ENCODE data around the gene KCNJ9. TPM values are rescaled to one million over a fixed set of nuclear protein-coding genes. Genes with fewer than 3 reads are reported as not detected.

Gene KCNJ9
- polyA plus RNA-seq, 4 donors: 0.04 to 0.19 TPM; not detected in 2

GRCh38 chr1:160139840-160140239 is 58.5 kb downstream of the KCNJ9 start:
- no peaks in the 10 kb centered on the region for H3K36me3 ChIP-seq (ENCODE audit: control insufficient read depth in 3 of 3, insufficient read depth in 2 of 3, low read depth in 1 of 3, low read length in 3 of 3)
- H3K27me3 ChIP-seq (ENCODE audit: control insufficient read depth in 3 of 3, insufficient read depth in 3 of 3, low read length in 3 of 3): peaks cover 0 to 6% (median 2%) of the 10 kb centered on the region in 3 donors
- H3K4me3 ChIP-seq (ENCODE audit: low read depth in 1 of 3, low read length in 3 of 3): no peak overlapping the region
- no peaks in the 10 kb centered on the region for H3K9me3 ChIP-seq (ENCODE audit: control insufficient read depth in 2 of 2, insufficient read depth in 1 of 2, low read depth in 1 of 2, low read length in 1 of 2)
- H3K27ac ChIP-seq (ENCODE audit: low read depth in 1 of 3, low read length in 2 of 3): no peak overlapping the region
- 94% methylated on average over 8 of the region's 8 CpGs for WGBS, 3 donors
- no peak for FAIRE-seq
- no peak for DNase-seq
- H3K4me1 ChIP-seq (ENCODE audit: control insufficient read depth in 3 of 3, insufficient read depth in 2 of 3, low read depth in 1 of 3, low read length in 2 of 3): no peaks in the 10 kb centered on the region

Other genes with a start within 250 kb of the KCNJ9 start
- under 1 TPM in 2 of 4 donors, not detected in 2; 0.09 to 0.19 TPM for gene VSIG8, start 218.9 kb upstream of the KCNJ9 start, polyA plus RNA-seq
- gene CFAP45, start 181.4 kb upstream of the KCNJ9 start, polyA plus RNA-seq: 1 to 10 TPM in 1 of 4 donors, under 1 TPM in 2, not detected in 1; 0.35 to 1.1 (median 0.36) TPM
- gene TAGLN2, start 156.0 kb upstream of the KCNJ9 start, polyA plus RNA-seq: 100 to 1,000 TPM; 244 to 472 (median 400) TPM
- 10 to 100 TPM in 3 of 4 donors, 1 to 10 TPM in 1; 3.1 to 84.2 (median 26.4) TPM for gene IGSF9, start 135.9 kb upstream of the KCNJ9 start, polyA plus RNA-seq
- under 1 TPM in 1 of 4 donors, not detected in 3; 0.12 TPM for gene SLAMF9, start 127.3 kb upstream of the KCNJ9 start, polyA plus RNA-seq
- gene PIGM, start 49.5 kb upstream of the KCNJ9 start, polyA plus RNA-seq: 10 to 100 TPM in 1 of 4 donors, 1 to 10 TPM in 3; 1.1 to 16.2 (median 2.7) TPM
- gene KCNJ10, start 11.4 kb upstream of the KCNJ9 start, polyA plus RNA-seq: under 1 TPM in 2 of 4 donors, not detected in 2; 0.25 to 0.47 TPM
- gene IGSF8, start 17.1 kb downstream of the KCNJ9 start, polyA plus RNA-seq: 10 to 100 TPM; 11.0 to 34.5 (median 21.5) TPM
- 1 to 10 TPM in 2 of 4 donors, under 1 TPM in 2; 0.22 to 5.3 (median 1.2) TPM for gene ATP1A2, start 34.2 kb downstream of the KCNJ9 start, polyA plus RNA-seq
- under 1 TPM in 2 of 4 donors, not detected in 2; 0.12 to 0.24 TPM for gene ATP1A4, start 70.1 kb downstream of the KCNJ9 start, polyA plus RNA-seq
- 1 to 10 TPM in 1 of 4 donors, under 1 TPM in 3; 0.45 to 2.1 (median 0.60) TPM for gene CASQ1, start 109.0 kb downstream of the KCNJ9 start, polyA plus RNA-seq
- 100 to 1,000 TPM in 1 of 4 donors, 10 to 100 TPM in 3; 15.2 to 116 (median 47.9) TPM for gene PEA15, start 123.8 kb downstream of the KCNJ9 start, polyA plus RNA-seq
- gene DCAF8, start 181.0 kb downstream of the KCNJ9 start, polyA plus RNA-seq: 100 to 1,000 TPM in 1 of 4 donors, 10 to 100 TPM in 3; 43.5 to 145 (median 59.1) TPM
- 10 to 100 TPM; 20.8 to 52.3 (median 24.5) TPM for gene PEX19, start 203.6 kb downstream of the KCNJ9 start, polyA plus RNA-seq

Measured in small intestine (tissue), 7 donors.